ENCODE data around the gene SLC38A3.
"Not testable (repeated sequence)": the region's sequence is repeated elsewhere in the genome, so short reads cannot be mapped to it uniquely, and the experiment has no call there.

The SLC38A3 gene

DNA sequence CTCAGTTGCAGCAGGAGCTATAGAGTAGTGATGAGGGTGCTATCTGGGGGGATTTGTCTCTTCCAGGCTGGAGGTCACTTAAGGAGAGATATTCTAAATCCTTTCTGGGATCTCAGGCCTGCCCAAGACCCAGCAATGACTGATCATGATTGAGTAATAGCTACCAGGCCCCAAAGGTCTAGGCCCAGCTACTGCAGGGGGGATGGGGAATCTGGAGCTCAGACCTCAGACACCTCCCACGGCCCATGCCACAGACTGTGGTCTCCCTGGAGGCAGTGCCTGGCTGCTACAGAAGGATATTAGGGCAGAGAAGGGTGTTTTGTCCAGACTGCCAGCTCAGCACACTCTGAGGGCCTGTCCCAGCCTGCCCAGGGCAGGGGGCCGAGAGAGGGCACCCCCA, 6.9 kb downstream of the SLC38A3 start:
- no peak for DNase-seq

DNA sequence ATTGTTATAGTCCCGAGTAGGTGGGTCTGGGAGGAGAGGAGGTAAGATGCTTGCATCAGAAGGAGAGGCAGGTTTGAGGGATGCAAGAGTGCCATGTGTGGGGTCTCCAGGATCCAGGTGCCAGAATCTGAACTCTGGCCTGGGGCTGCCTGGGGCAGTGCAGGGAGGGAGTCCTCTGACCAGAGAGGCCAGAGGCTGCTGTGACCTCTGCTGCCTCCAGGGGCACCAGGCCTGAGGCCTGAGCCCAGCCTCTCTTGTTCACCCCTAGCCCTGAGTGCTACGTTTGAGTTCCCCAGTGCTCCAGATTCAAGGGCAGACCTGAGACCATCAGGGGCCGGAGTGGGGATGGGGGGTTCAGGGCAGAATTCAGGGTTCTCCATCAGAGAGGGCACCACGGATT, 7.4 kb downstream of the SLC38A3 start:
- DNase-seq, result no peak

DNA sequence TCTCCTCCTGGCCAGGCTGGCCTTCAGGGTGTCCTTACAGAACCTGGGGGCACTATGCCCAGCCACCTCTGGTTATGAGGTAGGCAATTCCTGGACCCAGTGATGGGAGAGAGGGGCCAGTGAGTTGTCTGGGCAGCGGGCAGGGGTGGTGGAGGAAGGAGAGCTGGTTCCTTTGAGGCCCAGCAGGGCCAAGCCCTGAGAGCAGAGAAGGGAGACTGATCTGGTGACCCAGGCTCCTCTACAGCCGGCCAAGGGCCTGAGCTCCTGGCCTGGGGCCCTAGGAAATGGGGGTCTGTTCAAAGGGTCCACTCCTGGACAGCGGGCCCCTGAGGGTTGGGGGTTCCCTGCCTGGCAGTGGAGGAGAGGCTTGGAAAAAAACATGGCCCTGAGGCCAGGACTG, 7.9 kb downstream of the SLC38A3 start:
- DNase-seq, result no peak

DNA sequence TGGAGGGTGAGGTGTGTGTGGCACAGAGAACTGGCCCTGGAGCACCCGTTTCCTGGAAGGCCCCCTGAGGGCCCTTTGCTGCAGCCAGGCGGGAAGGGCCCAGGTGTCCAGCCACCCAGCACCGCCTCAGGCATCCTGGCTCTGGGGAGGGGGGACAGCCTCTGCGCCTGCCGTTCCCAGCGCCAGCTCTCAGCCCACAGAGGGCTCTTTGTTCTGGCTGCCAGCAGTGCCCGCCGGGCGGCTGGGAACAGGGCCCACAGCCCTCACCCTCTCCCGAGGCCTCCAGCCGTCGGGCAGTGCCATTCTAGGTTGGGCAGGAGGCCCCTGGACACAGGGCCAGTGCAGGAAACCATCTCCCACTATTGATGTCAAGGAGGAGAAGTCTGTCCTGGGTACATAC, 8.3 kb downstream of the SLC38A3 start:
- no peak for DNase-seq

DNA sequence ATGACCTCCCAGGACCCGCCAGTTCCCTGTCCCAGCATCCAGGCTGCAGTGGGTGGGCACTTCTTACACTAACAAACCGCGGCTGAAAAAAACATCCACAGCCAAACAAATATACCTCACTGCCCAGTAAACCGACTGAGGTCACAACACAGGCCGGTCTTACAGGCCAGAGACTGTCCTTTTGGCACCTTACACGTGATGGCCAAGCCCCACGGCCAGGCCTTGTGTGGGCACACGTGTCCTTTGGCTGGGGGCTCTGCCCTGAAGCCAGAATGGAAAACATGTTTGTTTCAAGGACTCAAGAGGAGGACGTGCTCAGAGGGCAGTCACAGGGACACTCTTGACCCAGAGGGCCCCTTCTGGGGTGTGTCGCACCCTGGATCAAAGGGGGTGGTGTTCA, 9.8 kb downstream of the SLC38A3 start:
- no peak for DNase-seq

DNA sequence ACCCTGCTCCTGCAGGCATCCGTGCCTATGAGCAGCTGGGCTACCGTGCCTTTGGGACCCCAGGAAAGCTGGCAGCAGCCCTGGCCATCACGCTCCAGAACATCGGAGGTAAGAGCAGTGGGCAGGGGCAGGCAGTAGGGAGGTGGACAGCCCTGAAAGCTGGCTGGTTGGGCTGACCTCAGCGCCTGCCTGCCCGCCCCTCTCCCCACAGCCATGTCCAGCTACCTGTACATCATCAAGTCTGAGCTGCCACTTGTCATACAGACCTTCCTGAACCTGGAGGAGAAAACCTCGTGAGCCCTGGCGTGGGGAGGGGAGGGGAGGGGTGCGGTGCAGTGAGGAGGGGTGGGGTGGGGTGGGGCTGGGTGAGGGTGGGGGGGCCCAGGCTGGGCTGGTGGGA, 10.5 kb downstream of the SLC38A3 start:
- DNase-seq, result no peak

DNA sequence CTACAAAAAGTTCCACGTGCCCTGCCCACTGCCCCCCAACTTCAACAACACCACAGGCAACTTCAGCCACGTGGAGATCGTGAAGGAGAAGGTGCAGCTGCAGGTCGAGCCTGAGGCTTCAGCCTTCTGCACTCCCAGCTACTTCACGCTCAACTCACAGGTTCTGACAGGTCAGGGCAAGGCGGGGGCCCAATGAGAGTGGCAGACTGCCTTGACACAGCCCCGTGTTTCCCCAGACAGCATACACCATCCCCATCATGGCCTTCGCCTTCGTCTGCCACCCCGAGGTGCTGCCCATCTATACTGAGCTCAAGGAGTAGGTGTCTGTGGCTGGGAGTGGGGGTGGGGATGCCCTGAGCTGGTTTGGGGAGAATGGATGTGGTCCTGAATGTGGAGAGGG, 12.6 kb downstream of the SLC38A3 start:
- DNase-seq, result no peak

DNA sequence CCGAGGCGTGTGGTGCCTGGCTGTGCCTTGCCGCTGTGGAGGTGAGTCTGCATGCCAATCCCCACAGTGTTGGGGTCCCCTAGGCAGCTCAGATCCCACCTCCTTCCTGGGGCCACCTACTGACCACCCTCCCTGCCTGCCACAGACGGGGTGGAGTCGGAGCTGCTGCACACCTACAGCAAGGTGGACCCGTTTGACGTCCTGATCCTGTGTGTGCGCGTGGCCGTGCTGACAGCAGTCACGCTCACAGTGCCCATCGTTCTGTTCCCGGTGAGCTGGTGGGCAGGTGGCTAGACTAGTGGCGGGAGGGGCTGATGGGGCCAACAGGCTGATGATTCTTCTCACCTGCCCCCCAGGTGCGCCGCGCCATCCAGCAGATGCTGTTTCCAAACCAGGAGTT, 13.4 kb downstream of the SLC38A3 start:
- no peak for DNase-seq

DNA sequence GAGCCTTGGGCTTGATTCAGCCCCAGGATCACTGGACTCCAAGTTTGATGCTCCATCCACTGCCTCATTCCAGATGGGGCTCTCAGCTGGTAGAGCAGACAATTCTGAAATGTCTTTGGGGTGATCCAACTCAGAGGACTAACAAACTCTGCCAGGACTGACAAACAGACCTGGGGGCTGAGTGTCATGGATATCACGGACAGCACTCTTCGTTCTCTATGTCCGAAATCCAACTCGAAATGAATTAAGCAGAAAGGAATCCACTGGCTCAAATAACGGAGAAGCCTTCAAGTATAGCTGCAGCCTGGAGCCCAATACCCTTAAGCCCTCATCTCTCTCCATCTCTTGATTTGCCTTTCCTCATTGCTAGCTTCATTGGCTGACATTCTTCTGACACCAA, 14.2 kb downstream of the SLC38A3 start:
- no peak for DNase-seq

DNA sequence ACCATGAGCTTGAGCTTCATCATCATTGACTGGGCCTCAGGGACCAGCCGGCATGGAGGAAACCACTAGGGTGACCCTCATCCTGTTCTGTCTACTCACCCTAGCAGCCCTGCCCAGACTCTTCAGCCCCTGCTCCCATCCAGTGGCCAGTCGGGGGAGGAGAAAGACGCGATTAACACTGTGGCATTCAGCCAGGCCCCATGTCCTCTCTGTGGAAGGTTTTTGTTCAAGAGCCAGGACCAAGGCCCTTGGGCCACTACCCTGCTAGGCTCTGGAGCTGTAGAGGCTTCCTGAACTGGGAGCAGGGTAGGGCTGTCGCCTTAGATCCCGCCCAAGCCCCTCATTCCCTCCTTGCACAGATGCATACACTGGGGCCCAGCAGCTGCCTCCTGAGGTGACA, 15.0 kb downstream of the SLC38A3 start:
- no peak for DNase-seq

DNA sequence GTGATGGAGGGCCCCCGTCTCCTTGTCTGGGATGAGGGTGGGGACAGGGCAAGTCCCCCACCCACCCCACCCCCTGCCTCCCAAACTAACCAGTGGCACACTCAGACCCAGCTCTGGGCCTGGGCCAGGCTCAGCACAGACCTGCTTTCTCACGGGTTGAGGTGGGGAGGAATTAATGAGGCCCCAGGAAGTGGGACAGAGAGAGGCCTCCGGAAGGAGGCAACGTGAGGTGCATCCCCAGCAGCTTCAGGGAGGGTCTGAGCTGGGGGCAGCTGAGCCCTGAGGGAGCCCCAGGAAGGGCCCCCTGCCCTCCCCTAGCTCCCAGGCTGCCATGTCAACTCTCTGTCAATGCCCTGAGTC, 16.0 kb downstream of the SLC38A3 start:
- DNase-seq, result no peak

DNA sequence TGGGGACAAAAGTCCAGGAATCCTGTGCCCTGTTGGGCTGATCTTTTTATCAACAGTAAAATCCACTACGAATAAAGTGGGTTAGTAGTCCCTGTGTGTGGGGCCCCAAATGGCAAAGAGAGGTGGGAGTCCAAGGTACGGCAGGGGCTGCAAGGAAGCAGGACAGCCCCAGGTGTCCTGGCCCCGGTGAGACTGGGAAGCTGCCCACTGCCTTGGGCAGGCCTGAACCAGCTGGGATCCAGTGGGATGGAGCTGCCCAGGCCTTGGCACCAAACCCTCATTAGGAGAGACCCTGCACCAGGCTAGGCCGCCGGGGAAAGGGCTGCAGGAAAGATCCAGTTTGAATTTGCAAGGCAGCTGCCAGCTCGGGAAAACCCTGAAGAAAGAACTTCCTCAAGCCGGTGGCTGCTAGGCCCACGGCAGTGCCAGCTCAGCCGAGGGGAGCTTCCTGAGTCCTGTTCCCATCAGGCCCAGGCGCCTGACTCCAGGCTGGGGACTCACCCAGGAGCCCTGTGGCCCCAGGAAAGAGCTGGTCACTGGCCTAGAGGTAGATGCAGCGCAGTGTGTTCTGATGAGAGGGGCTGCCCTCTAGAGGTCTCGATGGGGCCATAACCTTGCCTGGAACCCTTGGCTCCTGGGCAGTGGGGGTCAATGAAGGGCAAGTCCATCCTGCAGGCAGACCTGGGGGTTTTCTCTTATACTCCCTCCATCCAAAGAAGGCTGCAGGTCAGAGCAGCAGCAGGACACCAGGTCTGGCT, 16.5 kb downstream of the SLC38A3 start:
- no peak for DNase-seq

DNA sequence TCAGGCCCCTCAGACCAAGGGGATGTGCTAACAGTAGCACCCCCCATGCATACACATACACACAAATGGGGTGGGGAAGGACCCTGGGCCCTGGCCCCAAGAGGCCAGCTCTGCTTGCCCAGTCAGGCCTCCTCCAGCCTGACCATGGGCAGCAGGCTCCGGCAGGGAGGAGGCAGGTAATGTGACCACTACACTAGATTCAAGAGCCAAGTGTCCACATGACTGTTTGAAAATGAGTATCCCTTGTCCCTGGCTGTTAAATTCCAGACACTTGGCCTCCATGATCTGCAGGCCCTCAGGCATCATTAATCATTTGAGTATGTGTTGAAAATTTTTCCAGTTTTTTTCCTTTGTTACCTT, 17.1 kb downstream of the SLC38A3 start:
- no peak for DNase-seq

DNA sequence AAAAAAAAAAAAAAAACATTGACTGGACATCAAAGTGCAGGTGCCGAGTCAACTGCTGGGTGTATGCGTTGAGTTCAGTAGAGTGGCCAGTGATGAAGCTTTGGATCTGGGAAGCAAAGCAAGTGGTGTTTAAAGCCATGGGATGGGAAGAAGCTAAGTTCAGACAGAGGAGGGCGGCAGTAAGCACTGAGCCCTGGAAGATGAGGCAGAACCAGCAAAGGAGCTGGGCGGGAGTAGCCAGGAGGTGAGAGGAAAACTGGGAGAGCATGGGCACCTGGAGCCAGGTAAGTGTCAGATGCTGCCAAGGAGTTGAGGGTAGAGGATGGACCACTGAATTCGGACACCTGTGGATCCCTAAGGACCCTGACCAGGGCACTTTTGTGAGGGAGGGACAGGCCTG, 19.6 kb downstream of the SLC38A3 start:
- no peak for DNase-seq

DNA sequence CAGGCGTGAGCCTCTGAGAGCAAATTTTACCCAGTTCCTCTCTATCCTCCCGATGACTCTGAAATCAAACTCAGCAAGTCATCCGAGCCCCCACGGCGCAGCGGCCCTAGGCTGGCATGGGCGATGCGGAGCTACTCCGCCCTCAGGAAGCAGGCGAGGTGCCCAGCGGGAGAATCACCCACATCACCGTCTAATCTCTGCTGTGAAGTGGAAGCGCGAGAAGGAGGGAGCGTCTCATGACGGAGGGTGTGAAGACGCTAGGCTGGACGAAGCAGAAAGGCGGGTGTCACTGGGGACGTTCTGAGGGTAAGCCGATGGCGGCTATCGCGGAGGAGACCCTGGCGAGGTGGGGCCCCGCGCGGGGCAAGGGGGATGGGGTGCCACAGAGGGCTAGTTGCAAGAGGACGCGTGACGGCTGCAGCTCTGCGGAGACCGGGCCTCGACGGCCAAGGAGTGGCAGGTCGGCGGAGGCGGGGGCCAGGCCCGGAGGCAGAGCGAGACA, 21.9 kb downstream of the SLC38A3 start:
- peak; percentile 45 for DNase-seq

DNA sequence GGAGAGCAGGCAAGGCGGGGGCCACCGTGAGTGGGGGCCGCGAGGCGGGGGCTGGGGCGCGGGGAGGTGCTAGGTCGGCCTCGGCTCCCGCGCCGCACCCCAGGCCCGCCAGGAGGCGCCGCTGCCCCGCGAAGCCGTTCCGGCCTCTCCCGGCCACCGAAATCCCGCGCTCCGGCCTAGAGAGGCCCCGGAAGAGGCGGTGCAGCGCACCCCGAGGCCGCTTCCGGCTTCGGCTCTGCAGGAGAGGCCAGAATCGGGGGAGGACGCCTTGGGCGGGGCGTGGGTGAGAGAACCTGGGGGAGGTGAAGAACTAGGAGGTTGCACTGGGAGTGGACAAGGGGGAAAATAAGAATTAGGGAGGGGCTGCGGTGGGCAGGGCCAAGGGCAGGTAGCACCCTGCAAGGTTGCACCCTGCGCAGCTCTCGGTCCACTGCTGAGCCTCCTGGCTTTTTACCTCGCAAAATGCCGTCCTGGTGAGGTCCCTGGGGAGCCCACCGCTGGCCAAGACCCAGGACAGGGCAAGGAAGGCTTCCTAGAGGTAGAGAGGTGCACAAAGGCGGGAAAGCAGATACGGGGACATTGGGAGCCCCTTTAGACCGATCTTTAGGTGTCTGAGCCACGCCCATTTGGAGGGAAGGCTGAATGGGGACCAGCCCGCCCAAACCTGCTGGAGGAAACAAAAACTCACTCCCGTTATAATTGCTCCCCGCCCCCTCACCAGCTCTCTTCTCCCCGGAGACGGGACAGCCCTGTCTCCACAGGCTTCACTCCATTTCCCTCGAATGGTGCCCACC, 22.5 kb downstream of the SLC38A3 start:
- DNase-seq, result peak; percentile 93

DNA sequence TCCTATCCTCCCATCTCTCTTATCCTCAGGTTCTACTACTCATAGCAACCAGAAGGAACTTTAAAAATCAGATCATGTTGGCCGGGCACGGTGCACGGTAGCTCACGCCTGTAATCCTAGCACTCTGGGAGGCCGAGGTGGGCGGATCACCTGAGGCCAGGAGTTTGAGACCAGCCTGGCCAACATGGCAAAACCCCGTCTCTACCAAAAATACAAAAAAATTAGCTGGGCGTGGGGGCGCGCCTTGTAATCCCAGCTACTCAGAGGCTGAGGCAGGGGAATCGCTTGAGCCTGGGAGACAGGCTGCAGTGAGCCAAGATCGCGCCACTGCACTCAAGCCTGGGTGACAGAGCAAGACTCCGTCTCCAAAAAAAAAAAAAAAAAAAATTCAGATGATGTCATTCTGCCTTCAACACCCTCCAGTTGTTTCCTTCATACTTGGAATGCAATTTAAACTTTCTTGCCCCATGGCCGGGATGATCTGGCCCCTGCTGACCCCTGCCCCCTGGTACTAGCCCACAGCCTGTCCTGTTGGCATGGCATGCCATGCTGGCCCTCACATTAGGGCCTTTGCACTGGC, 23.2 kb downstream of the SLC38A3 start:
- not testable (repeated sequence) for DNase-seq

DNA sequence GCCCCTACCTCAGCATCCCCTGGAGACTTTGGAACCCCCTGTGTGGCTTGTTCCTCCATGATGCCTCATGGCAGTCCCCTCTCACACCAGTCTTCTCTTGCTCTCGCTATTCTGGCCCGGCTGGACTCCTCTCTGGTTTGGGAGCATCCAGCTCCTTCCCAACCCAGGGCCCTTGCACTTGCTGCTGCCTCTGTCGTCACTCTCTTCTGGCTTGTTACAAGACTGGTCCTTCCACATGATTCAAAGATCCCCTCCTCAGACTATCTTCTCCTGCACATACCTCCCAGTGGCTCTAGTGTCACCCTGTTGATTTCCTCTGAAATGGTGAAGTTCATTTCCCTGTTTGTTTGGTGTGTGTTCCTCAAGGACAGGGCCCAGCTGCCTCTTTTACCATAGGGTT, 24.4 kb downstream of the SLC38A3 start:
- no peak for DNase-seq

DNA sequence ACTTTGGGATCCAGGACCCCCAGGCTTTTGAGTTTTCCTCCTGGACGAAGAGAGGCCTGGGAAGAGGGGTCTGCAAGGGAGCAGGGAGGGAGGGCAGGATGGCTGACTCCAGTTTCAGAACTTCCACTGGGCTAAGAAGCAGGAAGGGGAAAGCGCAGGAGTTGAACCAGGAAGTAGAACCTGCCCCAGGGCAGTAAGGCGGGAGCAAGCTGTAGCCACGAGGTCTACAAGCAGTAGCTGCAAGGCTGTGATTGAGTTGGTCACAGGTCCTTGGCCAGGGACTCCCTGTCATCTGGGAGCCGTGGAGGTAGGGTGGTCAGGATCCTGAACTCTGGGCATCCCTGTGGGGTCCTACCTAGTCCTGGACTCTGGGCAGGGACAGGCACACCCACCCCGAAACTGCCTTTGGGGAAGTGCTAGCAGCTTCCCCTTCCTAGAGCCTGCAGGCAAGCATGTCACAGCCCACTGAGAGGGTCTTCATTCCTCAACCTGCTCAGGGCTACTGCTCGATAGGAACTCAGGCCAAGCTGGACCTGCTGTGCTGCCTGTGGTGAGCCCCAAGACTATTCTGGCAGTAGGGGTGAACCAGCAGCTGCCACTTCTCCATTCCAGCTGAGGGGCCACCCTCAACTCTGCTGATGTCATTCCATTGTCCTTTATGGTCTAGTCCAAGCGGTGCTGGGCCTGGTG, 25.2 kb downstream of the SLC38A3 start:
- DNase-seq, result no peak

DNA sequence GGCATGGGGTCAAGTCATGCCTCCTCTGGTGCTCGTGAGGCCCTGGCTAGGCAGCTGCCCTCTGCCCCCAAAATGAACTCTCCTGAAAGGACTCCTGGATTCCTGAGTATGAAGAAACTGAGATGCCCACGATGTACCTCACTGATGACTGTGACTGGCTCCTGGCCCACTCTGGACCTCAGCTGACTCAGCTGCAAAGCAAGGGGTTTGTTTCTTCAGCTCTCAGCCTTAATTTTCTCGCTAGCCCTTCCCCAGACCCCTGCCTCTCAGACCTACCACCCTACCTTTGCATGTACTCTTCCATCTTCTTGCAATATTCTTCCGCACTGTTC, 25.7 kb downstream of the SLC38A3 start:
- DNase-seq, result no peak

DNA sequence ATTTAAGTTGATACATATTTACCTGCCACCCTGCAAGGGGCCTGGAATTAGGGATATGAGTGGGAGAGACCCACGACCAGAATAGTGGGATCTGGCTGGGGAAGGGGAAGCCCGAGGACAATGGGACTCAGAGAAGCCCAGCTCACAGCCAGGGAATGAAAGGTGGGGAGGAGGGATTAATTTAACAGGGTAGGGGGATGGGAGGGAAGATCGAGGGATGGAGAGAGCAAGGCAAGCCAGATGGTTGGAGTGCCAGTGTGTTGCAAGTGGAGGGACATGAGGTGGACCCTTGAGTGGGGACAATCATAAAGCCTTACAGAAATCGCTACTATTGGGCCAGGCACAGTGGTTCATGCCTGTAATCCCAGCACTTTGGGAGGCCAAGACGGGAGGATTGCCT, 26.5 kb downstream of the SLC38A3 start:
- no peak for DNase-seq

DNA sequence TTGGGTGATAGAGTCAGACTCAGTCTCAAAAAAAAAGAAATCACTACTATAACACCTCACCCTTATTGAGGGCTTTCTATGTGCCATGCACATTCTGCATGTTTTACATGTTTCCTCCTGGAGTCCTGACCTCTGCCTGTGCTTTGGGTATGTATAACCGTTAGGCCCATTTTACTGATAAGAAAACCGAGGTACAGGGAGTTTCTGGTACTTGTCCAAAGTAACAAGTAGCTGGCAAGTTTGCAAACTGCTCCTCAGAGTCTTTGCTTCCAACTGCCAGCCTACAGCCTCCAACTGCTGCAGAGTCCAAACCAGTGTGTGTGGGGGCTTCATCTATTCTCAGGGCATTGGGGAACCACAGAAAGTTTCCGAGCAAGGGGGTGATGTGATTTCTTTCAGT, 27.2 kb downstream of the SLC38A3 start:
- DNase-seq, result no peak

DNA sequence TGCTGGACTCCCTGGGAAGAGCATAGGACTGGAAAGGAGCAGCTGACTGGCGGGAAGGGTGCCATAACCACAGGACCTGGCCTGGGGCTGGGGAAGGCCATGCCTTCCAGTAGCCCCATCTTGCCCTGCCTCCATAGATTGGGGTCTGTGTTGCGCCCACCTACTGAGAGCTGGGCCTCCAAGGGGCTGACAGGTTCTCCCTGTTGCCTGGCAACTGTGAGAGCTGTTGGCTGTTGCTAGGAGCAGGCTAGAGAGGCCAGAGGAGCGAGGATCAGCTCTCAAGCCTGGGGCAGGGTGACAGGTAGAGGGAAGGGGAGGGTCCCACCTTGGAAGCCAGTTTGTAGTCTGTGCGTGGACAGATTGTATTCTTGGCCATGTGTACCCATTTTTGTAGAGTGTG, 28.1 kb downstream of the SLC38A3 start:
- no peak for DNase-seq

Measured in CD4-positive, alpha-beta T cell treated with Interleukin-21 for 1 hour (primary cell).